ENCODE results near the gene PGK1.

GRCh38 chrX:78104447-78105176, 564 bp downstream of the PGK1 start:
- TF ChIP-seq CTCF (IDR thresholded peaks at IDR 0.05; ENCODE audit: insufficient read depth, low read length, poor library complexity, severe bottlenecking): no peak
- TF ChIP-seq EZH2phosphoT487 (conservative IDR thresholded peaks at IDR 0.05; ENCODE audit: low read length): no peak

All from SU-DHL-6 (cell line).